ENCODE measurements around the gene INTS4.
"Not testable (repeated sequence)": the region's sequence is repeated elsewhere in the genome, so short reads cannot be mapped to it uniquely, and the experiment has no call there.

The INTS4 gene

GRCh38 chr11:77854838-77855237 lies 139.6 kb downstream of the INTS4 start:
- H3K27ac ChIP-seq, result no peak overlapping the region
- no peak for TF ChIP-seq CTCF (IDR thresholded peaks at IDR 0.05)
- H3K4me3 ChIP-seq, result no peak overlapping the region
- no peak for DNase-seq (ENCODE audit: low spot score)

GRCh38 chr11:77851503-77851902 lies 143.0 kb downstream of the INTS4 start:
- DNase-seq (ENCODE audit: low spot score), result no peak
- Histone ChIP-seq H3K4me3 (no peak overlapping the region), H3K27ac (no peak overlapping the region)
- TF ChIP-seq CTCF (IDR thresholded peaks at IDR 0.05), result no peak

GRCh38 chr11:77843700-77844099 lies 150.8 kb downstream of the INTS4 start:
- H3K4me3 ChIP-seq; H3K27ac ChIP-seq; DNase-seq (ENCODE audit: low spot score): not testable (repeated sequence)

GRCh38 chr11:77842441-77843121 lies 151.9 kb downstream of the INTS4 start:
- no peak overlapping the region for H3K27ac ChIP-seq
- no peak overlapping the region for H3K4me3 ChIP-seq
- no peak for DNase-seq (ENCODE audit: low spot score)
- no peak for TF ChIP-seq CTCF (IDR thresholded peaks at IDR 0.05)

- DNase-seq (ENCODE audit: low spot score), result no peak
- no peak overlapping the region for H3K4me3 ChIP-seq
- H3K27ac ChIP-seq, result no peak overlapping the region
- TF ChIP-seq CTCF (IDR thresholded peaks at IDR 0.05), result no peak
Observed at GRCh38 chr11:77833302-77833701, 161.2 kb downstream of the INTS4 start.

GRCh38 chr11:77828926-77829325 lies 165.5 kb downstream of the INTS4 start:
- no peak for TF ChIP-seq CTCF (IDR thresholded peaks at IDR 0.05)
- H3K4me3 ChIP-seq, result no peak overlapping the region
- no peak overlapping the region for H3K27ac ChIP-seq
- DNase-seq (ENCODE audit: low spot score), result no peak
